ENCODE results near the gene RASA2. TPM values are rescaled to one million over a fixed set of nuclear protein-coding genes. Genes with fewer than 3 reads are reported as not detected.

The RASA2 gene
- total and polyA plus RNA-seq, 2 experiments from 2014 or later = 6.2 to 12.6 TPM

DNA sequence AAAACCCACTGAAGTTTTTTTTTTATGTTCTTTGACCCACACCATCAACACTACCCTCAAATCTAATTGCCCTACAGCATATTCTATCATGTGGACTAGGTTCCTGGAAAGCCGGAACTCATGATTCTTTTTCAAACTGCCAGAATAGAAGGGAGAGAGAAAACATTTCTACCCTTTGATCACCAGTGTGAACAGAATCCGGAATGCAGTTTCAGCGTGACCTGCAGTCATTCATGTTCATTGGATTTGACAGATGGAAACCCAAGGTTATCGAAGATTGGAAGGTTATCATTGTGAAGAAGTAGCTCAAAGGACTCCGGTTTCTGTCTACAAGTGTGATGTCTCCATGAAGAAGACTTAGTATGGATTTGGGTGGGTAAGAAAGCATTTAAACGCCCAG lies 39.4 kb upstream of the RASA2 start:
- Histone ChIP-seq H3K27ac (no peak overlapping the region), H3K4me2 (no peak overlapping the region), H3K9me3 (ENCODE audit: low read depth) (no peaks in the 10 kb centered on the region), H3K4me1 (ENCODE audit: insufficient read depth) (no peaks in the 10 kb centered on the region), H3K36me3 (replicated peaks; ENCODE audit: insufficient read depth, low read depth) (no peaks in the 10 kb centered on the region), H2AFZ (no peak overlapping the region), H4K20me1 (ENCODE audit: insufficient read depth, poor library complexity, severe bottlenecking) (no peaks in the 10 kb centered on the region), H3K4me3 (no peak overlapping the region), H3K9me2 (replicated peaks; ENCODE audit: insufficient read depth) (no peaks in the 10 kb centered on the region), H3K27me3 (no peaks in the 10 kb centered on the region), H3K79me2 (peaks cover 14% of the 10 kb centered on the region)
- 74% methylated on average over 6 of the region's 6 CpGs for WGBS (ENCODE audit: low lambda C conversion rate, missing lambda C conversion rate)
- no peak for DNase-seq (ENCODE audit: low spot score)
- no peak for TF ChIP-seq EZH2phosphoT487 (IDR thresholded peaks at IDR 0.05; ENCODE audit: low read depth, severe bottlenecking, unreplicated experiment)
- no peak for TF ChIP-seq EZH2 (IDR thresholded peaks at IDR 0.05; ENCODE audit: borderline replicate concordance)
- TF ChIP-seq, protein P1, sequence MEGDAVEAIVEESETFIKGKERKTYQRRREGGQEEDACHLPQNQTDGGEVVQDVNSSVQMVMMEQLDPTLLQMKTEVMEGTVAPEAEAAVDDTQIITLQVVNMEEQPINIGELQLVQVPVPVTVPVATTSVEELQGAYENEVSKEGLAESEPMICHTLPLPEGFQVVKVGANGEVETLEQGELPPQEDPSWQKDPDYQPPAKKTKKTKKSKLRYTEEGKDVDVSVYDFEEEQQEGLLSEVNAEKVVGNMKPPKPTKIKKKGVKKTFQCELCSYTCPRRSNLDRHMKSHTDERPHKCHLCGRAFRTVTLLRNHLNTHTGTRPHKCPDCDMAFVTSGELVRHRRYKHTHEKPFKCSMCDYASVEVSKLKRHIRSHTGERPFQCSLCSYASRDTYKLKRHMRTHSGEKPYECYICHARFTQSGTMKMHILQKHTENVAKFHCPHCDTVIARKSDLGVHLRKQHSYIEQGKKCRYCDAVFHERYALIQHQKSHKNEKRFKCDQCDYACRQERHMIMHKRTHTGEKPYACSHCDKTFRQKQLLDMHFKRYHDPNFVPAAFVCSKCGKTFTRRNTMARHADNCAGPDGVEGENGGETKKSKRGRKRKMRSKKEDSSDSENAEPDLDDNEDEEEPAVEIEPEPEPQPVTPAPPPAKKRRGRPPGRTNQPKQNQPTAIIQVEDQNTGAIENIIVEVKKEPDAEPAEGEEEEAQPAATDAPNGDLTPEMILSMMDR (IDR thresholded peaks at IDR 0.05; ENCODE audit: poor library complexity) = no peak

DNA sequence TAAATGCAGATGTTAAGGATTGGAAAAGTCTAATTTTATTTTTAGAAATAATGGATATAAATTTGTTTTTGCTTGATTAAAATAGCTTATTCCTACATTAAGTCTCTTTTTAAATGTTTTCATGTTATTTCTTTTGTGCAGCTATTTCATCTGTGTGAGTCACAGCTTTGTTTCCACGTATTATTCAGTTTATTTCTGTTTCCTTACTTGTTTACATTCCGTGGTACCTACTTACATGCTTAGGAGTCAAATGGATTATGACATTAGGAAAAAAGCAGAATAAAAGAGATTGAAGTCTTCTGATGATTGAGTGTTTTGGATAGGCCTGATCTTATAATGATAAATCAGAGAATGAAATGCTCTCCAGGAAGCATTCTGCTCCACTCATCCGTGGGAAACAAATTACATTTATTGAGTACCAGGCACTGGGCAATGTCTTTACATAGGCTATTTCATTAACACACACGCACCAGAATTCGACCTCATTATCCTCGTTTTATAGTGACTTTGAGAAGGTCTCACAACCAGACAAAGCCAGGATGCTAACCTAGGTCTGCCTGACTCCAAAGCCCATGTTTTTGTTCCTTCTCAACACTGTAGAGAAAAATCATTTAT lies 38.1 kb upstream of the RASA2 start:
- Histone ChIP-seq H3K9me3 (ENCODE audit: low read depth) (no peaks in the 10 kb centered on the region), H3K4me1 (ENCODE audit: insufficient read depth) (no peaks in the 10 kb centered on the region), H3K27me3 (no peaks in the 10 kb centered on the region), H2AFZ (no peak overlapping the region), H3K4me3 (no peak overlapping the region), H3K9me2 (replicated peaks; ENCODE audit: insufficient read depth) (no peaks in the 10 kb centered on the region), H3K27ac (no peak overlapping the region), H3K36me3 (replicated peaks; ENCODE audit: insufficient read depth, low read depth) (no peaks in the 10 kb centered on the region), H3K79me2 (peaks cover 6% of the 10 kb centered on the region), H3K4me2 (no peak overlapping the region), H4K20me1 (ENCODE audit: insufficient read depth, poor library complexity, severe bottlenecking) (no peaks in the 10 kb centered on the region)
- 61% methylated on average over 6 of the region's 6 CpGs for WGBS (ENCODE audit: low lambda C conversion rate, missing lambda C conversion rate)
- no peak for DNase-seq (ENCODE audit: low spot score)
- TF ChIP-seq EZH2phosphoT487 (IDR thresholded peaks at IDR 0.05; ENCODE audit: low read depth, severe bottlenecking, unreplicated experiment) = no peak
- TF ChIP-seq EZH2 (IDR thresholded peaks at IDR 0.05; ENCODE audit: borderline replicate concordance) = no peak
- TF ChIP-seq, protein P1 (IDR thresholded peaks at IDR 0.05; ENCODE audit: poor library complexity) = no peak

DNA sequence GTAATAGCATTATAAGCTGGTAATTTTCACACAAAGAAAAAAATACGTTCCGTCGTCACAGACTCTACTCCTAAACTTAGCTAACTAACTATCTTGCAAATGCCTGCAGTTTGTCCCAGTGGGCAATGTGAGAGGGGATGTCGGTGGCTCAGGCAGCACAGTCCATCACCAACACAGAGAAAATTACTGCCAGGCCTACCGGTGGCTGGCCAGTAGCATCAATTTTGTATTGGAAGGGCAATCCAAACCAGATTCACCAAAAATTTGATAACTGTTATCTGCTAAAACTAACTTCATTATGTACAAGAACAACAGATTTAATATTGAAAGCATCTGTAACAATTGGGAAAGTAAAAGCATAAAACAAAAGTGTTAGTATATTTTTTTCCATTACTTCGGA lies 37.4 kb upstream of the RASA2 start:
- Histone ChIP-seq H3K4me1 (ENCODE audit: insufficient read depth) (no peaks in the 10 kb centered on the region), H3K9me2 (replicated peaks; ENCODE audit: insufficient read depth) (no peaks in the 10 kb centered on the region)
- WGBS (ENCODE audit: low lambda C conversion rate, missing lambda C conversion rate) = 75% methylated on average over 6 of the region's 6 CpGs

More for the DNA sequence above, 37.4 kb upstream of the RASA2 start:
- Histone ChIP-seq H3K9me3 (ENCODE audit: low read depth) (no peaks in the 10 kb centered on the region), H4K20me1 (ENCODE audit: insufficient read depth, poor library complexity, severe bottlenecking) (no peaks in the 10 kb centered on the region), H3K79me2 (peaks cover 5% of the 10 kb centered on the region), H2AFZ (no peak overlapping the region), H3K27me3 (no peaks in the 10 kb centered on the region), H3K27ac (no peak overlapping the region), H3K4me3 (no peak overlapping the region), H3K4me2 (no peak overlapping the region), H3K36me3 (replicated peaks; ENCODE audit: insufficient read depth, low read depth) (no peaks in the 10 kb centered on the region)
- DNase-seq (ENCODE audit: low spot score) = no peak
- TF ChIP-seq EZH2phosphoT487 (IDR thresholded peaks at IDR 0.05; ENCODE audit: low read depth, severe bottlenecking, unreplicated experiment) = no peak
- no peak for TF ChIP-seq EZH2 (IDR thresholded peaks at IDR 0.05; ENCODE audit: borderline replicate concordance)
- TF ChIP-seq, protein P1 (IDR thresholded peaks at IDR 0.05; ENCODE audit: poor library complexity) = no peak

All from hepatocyte (in vitro differentiated cells).